GM12875 (cell line): ENCODE data around the gene COX4I2.
"Not testable (repeated sequence)": the region's sequence is repeated elsewhere in the genome, so short reads cannot be mapped to it uniquely, and the experiment has no call there.

ENCODE experiments used
- H3K4me3 ChIP-seq: one replicate; pipeline ENCODE4 v1.5.1; 2011; ENCODE audit warnings: low read depth, low read length, control low read depth
- CTCF ChIP-seq: IDR thresholded peaks from 2 replicates; pipeline ENCODE4 v1.5.1; 2011; ENCODE audit warnings: low read depth, mild to moderate bottlenecking, control low read depth, inconsistent platforms, low read length, moderate library complexity, borderline replicate concordance; ENCODE audit not compliant: insufficient read depth

Gene COX4I2

GRCh38 chr20:31667315-31668285 is 29.9 kb downstream of the COX4I2 start:
- TF ChIP-seq CTCF = no peak
- no peak overlapping the region for H3K4me3 ChIP-seq

- not testable (repeated sequence) for H3K4me3 ChIP-seq
These were observed 31.2 kb downstream of the COX4I2 start for GRCh38 chr20:31668944-31669343.

- no peak for TF ChIP-seq CTCF
- no peak overlapping the region for H3K4me3 ChIP-seq
These were observed 32.2 kb downstream of the COX4I2 start for GRCh38 chr20:31669876-31670275.

GRCh38 chr20:31670371-31671228 is 32.9 kb downstream of the COX4I2 start:
- H3K4me3 ChIP-seq = no peak overlapping the region
- no peak for TF ChIP-seq CTCF

- TF ChIP-seq CTCF = no peak
- H3K4me3 ChIP-seq = no peak overlapping the region
These were observed 33.6 kb downstream of the COX4I2 start for GRCh38 chr20:31671324-31671723.

- no peak overlapping the region for H3K4me3 ChIP-seq
- TF ChIP-seq CTCF = no peak
These were observed 35.7 kb downstream of the COX4I2 start for GRCh38 chr20:31673435-31673834.

- no peak for TF ChIP-seq CTCF
- H3K4me3 ChIP-seq = no peak overlapping the region
These were observed 36.3 kb downstream of the COX4I2 start for GRCh38 chr20:31673943-31674463.
